Globus pallidus (tissue), 1 donor: ENCODE data around the gene SELENOO.

Experiments
- DNase-seq: peaks from one replicate; pipeline ENCODE4 v3.0.0-alpha.2; 2015; ENCODE audit warnings: low spot score

SELENOO gene

GRCh38 chr22:50217543-50218152 lies 16.8 kb downstream of the SELENOO start:
- DNase-seq, result no peak

DNA sequence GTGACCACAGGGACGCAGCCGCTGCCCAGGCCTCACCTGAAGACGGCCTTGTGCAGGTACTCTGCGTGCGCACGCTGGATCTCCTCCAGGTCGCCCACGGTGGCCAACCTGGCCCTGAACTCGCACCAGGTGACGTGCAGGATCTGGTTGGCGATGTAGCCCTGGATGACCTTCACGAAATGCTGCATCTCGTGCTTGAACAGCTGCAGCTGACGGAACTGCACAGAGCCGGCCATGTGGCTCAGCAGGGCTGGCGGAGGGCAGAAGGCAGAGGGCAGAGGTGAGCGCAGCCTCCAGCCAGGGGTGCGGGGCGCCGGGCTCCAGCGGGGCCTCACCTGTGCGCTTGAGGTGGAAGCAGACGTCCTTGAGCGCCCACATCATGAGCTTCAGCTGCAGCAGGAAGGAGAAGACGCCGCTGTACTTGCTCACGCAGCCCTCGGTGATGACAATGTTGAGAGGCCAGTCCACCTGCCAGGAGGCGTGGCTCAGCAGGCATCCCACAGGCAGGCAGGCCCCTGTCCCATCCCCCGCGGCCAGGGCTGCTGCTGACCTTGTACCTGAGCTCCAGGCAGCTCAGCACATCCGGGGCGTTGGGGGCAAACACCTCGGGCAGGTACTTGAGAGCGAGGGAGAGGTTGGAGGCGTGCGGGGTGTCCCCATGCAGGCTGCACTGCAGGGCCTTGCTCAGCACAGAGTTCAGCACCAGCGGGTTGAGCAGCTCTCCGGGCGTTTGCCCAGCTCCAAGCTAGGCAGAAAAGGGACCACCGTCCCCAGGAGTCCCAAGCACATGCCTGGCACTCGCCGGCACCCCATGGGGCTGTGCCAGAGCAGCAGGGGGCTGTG lies 17.6 kb downstream of the SELENOO start:
- DNase-seq, result no peak

GRCh38 chr22:50218996-50219727 lies 18.4 kb downstream of the SELENOO start:
- DNase-seq, result no peak

- DNase-seq, result no peak
Measured at GRCh38 chr22:50219800-50220602, 19.2 kb downstream of the SELENOO start.

- no peak for DNase-seq
Measured at GRCh38 chr22:50220603-50221409, 20.0 kb downstream of the SELENOO start.

DNA sequence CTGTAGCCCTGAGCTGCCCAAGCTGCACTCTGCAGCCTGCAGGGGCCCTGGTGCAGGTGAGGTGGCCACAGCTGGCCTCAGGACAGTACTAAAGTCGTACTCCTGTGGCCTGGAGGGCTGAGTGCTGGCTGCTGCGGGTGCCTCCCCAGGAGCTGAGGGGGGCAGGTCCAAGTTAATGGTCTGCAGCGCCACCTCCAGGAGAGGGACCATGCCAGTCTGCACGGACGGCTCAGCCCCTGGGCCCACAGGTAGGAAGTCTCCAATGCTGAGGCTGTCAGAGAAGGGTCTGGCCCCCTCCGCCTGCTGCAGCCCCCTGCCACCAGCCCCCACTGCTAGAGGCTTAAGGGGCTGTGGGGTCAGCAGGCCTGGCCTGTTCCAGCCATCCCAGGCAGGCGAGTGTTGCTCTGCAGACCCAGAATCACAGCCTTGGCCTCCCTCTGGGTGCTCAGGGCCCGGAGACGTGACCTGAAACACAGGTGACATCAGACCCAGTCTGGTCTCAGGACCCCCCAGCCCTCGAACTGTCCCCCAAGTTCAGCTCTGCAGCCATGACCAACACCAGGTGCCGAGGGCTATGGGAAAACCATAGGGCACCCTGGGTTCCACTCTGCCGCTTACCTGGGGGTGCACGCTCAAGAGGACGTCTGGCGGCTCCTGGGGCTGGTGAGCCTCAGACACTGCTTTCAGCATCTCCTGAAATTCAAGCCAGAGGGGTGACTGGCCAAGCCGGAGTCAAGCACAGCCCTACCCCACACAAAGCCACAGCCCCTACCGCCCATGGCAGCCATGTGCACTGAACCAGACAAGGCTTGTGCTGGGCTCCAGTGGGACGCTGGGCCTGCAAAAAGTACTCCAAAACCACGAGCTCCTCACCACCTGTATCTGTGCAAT lies 20.8 kb downstream of the SELENOO start:
- no peak for DNase-seq

DNA sequence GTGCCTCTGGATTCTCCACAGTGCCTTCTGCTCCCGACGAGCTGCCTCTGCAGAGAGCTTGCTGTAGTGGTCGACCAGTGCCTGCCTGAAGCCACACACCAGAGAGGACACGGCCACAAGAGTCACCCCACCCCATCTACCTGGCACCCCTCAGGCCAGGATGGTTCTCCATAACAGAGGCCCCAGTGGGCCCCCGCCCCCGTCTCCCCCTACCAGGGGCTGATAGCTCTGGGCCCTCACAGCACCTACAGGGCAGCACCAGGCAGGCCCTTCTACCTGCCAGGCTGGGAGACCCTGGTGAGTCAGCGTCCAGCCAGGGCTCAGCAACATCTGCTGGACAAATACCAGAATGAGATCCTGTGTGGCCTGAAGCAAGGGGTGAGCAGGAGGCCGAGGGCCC lies 21.7 kb downstream of the SELENOO start:
- DNase-seq, result no peak

GRCh38 chr22:50224071-50224470 lies 23.3 kb downstream of the SELENOO start:
- DNase-seq, result no peak

DNA sequence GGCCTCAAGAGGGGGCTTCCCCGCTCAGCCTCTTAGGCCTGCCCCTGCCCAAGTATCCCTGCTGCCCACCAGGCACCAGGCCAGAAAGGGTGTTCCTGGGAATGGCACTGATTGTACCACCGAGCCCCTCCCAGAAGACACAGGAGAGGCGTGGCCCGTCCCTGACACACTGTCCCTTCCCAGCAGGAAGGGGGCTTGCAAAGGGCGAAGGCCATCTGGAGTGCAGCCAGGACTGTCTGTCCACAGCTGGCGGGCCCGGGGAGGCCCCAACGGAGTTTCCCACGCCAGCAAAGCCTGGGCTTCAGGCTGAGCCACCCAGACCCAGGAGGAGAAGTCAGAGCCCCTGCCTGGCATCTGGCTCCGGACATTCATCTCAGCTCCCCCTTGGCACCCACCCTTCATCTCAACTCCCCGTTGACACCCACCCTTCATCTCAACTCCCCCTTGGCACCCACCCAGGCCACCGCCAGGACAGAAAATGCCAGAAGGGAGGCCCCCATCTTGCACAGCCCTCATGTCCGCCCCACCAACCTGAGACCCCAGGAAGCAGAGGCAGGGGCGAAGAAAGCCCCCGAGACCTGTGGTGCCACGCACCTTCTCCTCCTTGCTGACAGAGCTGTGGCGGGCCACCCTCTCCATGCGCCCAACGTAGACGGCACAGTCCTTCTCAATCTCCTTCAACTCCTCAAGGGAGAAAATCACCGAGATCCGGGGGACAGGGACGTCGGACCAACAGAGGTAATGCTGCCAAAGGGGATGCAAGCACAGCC lies 24.6 kb downstream of the SELENOO start:
- DNase-seq, result no peak

- DNase-seq, result no peak
Measured at GRCh38 chr22:50226063-50226874, 25.5 kb downstream of the SELENOO start.

GRCh38 chr22:50226875-50227165 lies 26.0 kb downstream of the SELENOO start:
- DNase-seq, result no peak

GRCh38 chr22:50227579-50228215 lies 26.9 kb downstream of the SELENOO start:
- no peak for DNase-seq

- no peak for DNase-seq
Measured at GRCh38 chr22:50228366-50228765, 27.6 kb downstream of the SELENOO start.

DNA sequence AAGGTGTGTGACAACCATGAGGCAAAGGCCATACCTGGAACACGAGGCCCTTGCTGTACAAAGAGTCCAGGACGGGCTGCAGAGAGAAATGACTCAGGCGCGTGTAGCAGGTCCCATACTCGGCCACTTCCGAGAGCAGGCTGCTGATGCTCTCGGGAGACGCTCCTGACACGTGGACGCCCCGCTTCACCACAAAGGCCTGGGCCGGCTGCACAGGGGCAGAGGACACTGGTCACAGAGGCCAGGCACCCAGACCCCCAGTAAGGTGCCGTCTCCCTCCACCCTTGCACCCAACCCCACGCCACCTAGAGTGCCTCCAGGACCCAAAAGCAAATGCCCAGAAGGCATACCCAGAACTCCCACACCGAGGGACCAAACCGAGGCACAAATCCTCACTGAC lies 28.6 kb downstream of the SELENOO start:
- no peak for DNase-seq

GRCh38 chr22:50232481-50233151 lies 31.8 kb downstream of the SELENOO start:
- DNase-seq, result no peak

GRCh38 chr22:50233223-50233622 lies 32.4 kb downstream of the SELENOO start:
- no peak for DNase-seq

- no peak for DNase-seq
Measured at GRCh38 chr22:50236731-50237409, 36.1 kb downstream of the SELENOO start.
